WTC11 (cell line): Measurements from ENCODE around the gene PDE11A. TPM values are rescaled to one million over a fixed set of nuclear protein-coding genes. Genes with fewer than 3 reads are reported as not detected.

Source experiments
- ATAC-seq: fragments of 200-7000 bp; cut with Tn5 transposase; 2 replicates; pipeline ENCODE4 v1.10.0; 2021; ENCODE audit warnings: mild to moderate bottlenecking, moderate library complexity
- CTCF ChIA-PET: fragments of 300-600 bp; sonication (Branson Sonifier 250); formaldehyde crosslinking; loops from one replicate; lab custom pipeline; 2021; ENCODE audit warnings: antibody characterized with exemption; lab: Charles Lee
- POLR2A ChIA-PET: fragments of 350-600 bp; sonication (Branson Sonifier 250); formaldehyde crosslinking; loops from one replicate; lab custom pipeline; 2021; ENCODE audit warnings: antibody characterized with exemption; lab: Charles Lee
- DNase-seq: peaks from one replicate; pipeline ENCODE4 v3.0.0; 2021; ENCODE audit warnings: low spot score
- H3K27ac Mint-ChIP-seq: 2 replicates; pipeline ENCODE4 v1.8.0; 2021; ENCODE audit warnings: mixed read lengths
- H3K27me3 Mint-ChIP-seq: 2 replicates; pipeline ENCODE4 v1.8.0; 2021; ENCODE audit warnings: low read depth, mild to moderate bottlenecking, moderate library complexity, mixed read lengths
- H3K36me3 Mint-ChIP-seq: 2 replicates; pipeline ENCODE4 v1.8.0; 2021; ENCODE audit warnings: mixed read lengths
- H3K4me1 Mint-ChIP-seq: 2 replicates; pipeline ENCODE4 v1.8.0; 2022; ENCODE audit warnings: mixed read lengths
- H3K4me3 Mint-ChIP-seq: 2 replicates; pipeline ENCODE4 v1.8.0; 2021; ENCODE audit warnings: mild to moderate bottlenecking, moderate library complexity, mixed read lengths
- H3K9me3 Mint-ChIP-seq: 2 replicates; pipeline ENCODE4 v1.8.0; 2021; ENCODE audit warnings: mixed read lengths
- CREB1 ChIP-seq: sonication (generic); formaldehyde crosslinking; IDR thresholded peaks from 2 replicates; pipeline ENCODE4 v1.8.0; 2023; ENCODE audit warnings: mild to moderate bottlenecking, missing genetic modification reagents
- ETV6 ChIP-seq: sonication (generic); formaldehyde crosslinking; IDR thresholded peaks from 2 replicates; pipeline ENCODE4 v1.8.1; 2022; ENCODE audit warnings: mild to moderate bottlenecking, missing genetic modification reagents
- FOXJ3 ChIP-seq: sonication (generic); formaldehyde crosslinking; IDR thresholded peaks from 2 replicates; pipeline ENCODE4 v1.9.0; 2021; ENCODE audit warnings: missing genetic modification reagents, mild to moderate bottlenecking, borderline replicate concordance
- FOXP1 ChIP-seq: sonication (generic); formaldehyde crosslinking; IDR thresholded peaks from 2 replicates; pipeline ENCODE4 v1.8.0; 2022; ENCODE audit warnings: missing genetic modification reagents, mild to moderate bottlenecking, moderate library complexity, borderline replicate concordance
- GABPB1 ChIP-seq: sonication (generic); formaldehyde crosslinking; IDR thresholded peaks from 2 replicates; pipeline ENCODE4 v1.8.1; 2023; ENCODE audit warnings: mild to moderate bottlenecking, missing genetic modification reagents
- JAZF1 ChIP-seq: fragments of 250-450 bp; sonication (Bioruptor Pico); IDR thresholded peaks from 2 replicates; pipeline ENCODE4 v1.9.0; 2021; ENCODE audit warnings: moderate library complexity, mild to moderate bottlenecking, inconsistent platforms
- KAT7 ChIP-seq: sonication (generic); formaldehyde crosslinking; IDR thresholded peaks from 2 replicates; pipeline ENCODE4 v1.8.1; 2023; ENCODE audit warnings: missing genetic modification reagents, mild to moderate bottlenecking, borderline replicate concordance
- MYBL2 ChIP-seq: sonication (generic); formaldehyde crosslinking; IDR thresholded peaks from 2 replicates; pipeline ENCODE4 v1.8.1; 2023; ENCODE audit warnings: mild to moderate bottlenecking, moderate library complexity, missing genetic modification reagents
- OVOL2 ChIP-seq: fragments of 250-450 bp; sonication (Bioruptor Pico); IDR thresholded peaks from 2 replicates; pipeline ENCODE4 v1.9.0; 2021; ENCODE audit warnings: mild to moderate bottlenecking, borderline replicate concordance
- SMAD4 ChIP-seq: sonication (generic); formaldehyde crosslinking; IDR thresholded peaks from 2 replicates; pipeline ENCODE4 v1.8.0; 2022; ENCODE audit warnings: mild to moderate bottlenecking, missing genetic modification reagents
- ZNF138 ChIP-seq: sonication (generic); formaldehyde crosslinking; conservative IDR thresholded peaks from 2 replicates; pipeline ENCODE4 v1.8.1; 2022; ENCODE audit warnings: mild to moderate bottlenecking, moderate library complexity, missing genetic modification reagents
- ZNF219 ChIP-seq: sonication (generic); formaldehyde crosslinking; IDR thresholded peaks from 2 replicates; pipeline ENCODE4 v1.8.0; 2023; ENCODE audit warnings: missing genetic modification reagents, mild to moderate bottlenecking, borderline replicate concordance
- ZNF423 ChIP-seq: fragments of 250-450 bp; sonication (Bioruptor Pico); IDR thresholded peaks from 2 replicates; pipeline ENCODE4 v2.1.2; 2022; ENCODE audit warnings: mild to moderate bottlenecking, moderate library complexity
- total RNA-seq: library from RNA; stranded (reverse); gene quantifications from 3 replicates; pipeline ENCODE4 v1.2.3, GENCODE V29; 2021
- TF ChIP-seq, protein P1 (sequence below): sonication (generic); formaldehyde crosslinking; IDR thresholded peaks from 2 replicates; pipeline ENCODE4 v1.8.1; 2022; ENCODE audit warnings: missing genetic modification reagents, borderline replicate concordance
- TF ChIP-seq, protein P2 (sequence below): fragments of 250-450 bp; sonication (Bioruptor Pico); IDR thresholded peaks from 2 replicates; pipeline ENCODE4 v1.9.0; 2021; ENCODE audit warnings: moderate library complexity, mild to moderate bottlenecking, inconsistent platforms, borderline replicate concordance
- TF ChIP-seq, protein P3 (sequence below): sonication (generic); formaldehyde crosslinking; IDR thresholded peaks from 2 replicates; pipeline ENCODE4 v1.8.0; 2023; ENCODE audit warnings: mild to moderate bottlenecking, missing genetic modification reagents
- TF ChIP-seq, protein P4 (sequence below): sonication (generic); formaldehyde crosslinking; IDR thresholded peaks from 2 replicates; pipeline ENCODE4 v1.8.0; 2022; ENCODE audit warnings: mild to moderate bottlenecking, missing genetic modification reagents
- TF ChIP-seq, protein P5 (sequence below): sonication (generic); formaldehyde crosslinking; IDR thresholded peaks from 2 replicates; pipeline ENCODE4 v1.8.1; 2023; ENCODE audit warnings: mild to moderate bottlenecking, missing genetic modification reagents, moderate library complexity
- TF ChIP-seq, protein P6 (sequence below): sonication (generic); formaldehyde crosslinking; IDR thresholded peaks from 2 replicates; pipeline ENCODE4 v1.8.0; 2023; ENCODE audit warnings: missing genetic modification reagents
- TF ChIP-seq, protein P7 (sequence below): sonication (generic); formaldehyde crosslinking; IDR thresholded peaks from 2 replicates; pipeline ENCODE4 v1.8.1; 2023; ENCODE audit warnings: mild to moderate bottlenecking, missing genetic modification reagents, moderate library complexity

Gene PDE11A
- total RNA-seq, 1 experiment from 2014 or later: 0.13 TPM

DNA sequence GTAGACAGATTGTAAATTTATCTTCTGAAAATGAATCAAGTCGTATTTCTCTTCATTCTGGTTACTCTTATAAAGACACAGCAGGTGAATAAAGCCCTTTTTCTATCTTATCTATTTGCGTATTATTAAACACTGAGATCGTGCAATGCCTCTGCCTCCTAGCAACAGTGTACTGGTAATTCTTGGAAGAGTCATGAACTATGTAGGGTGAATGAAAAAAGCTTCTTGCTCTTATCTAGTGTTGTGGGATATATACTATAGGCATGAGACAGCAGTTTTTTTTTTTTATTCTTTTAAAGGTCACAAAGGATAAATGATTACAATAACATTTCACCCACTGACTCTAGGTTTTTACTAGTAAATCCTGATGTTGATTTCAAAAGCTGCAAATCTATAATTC, 324.2 kb downstream of the PDE11A start:
- H3K27me3 Mint-ChIP-seq: peaks cover 80% of the 10 kb centered on the region
- CTCF ChIA-PET: no interaction called here
- no peaks in the 10 kb centered on the region for H3K9me3 Mint-ChIP-seq
- peaks cover 9% of the 10 kb centered on the region for H3K4me1 Mint-ChIP-seq
- no peak for ATAC-seq
- no peak for DNase-seq
- H3K27ac Mint-ChIP-seq: no peak overlapping the region
- H3K36me3 Mint-ChIP-seq: no peaks in the 10 kb centered on the region
- POLR2A ChIA-PET: no interaction called here
- no peak for TF ChIP-seq FOXJ3
- TF ChIP-seq, protein P1, sequence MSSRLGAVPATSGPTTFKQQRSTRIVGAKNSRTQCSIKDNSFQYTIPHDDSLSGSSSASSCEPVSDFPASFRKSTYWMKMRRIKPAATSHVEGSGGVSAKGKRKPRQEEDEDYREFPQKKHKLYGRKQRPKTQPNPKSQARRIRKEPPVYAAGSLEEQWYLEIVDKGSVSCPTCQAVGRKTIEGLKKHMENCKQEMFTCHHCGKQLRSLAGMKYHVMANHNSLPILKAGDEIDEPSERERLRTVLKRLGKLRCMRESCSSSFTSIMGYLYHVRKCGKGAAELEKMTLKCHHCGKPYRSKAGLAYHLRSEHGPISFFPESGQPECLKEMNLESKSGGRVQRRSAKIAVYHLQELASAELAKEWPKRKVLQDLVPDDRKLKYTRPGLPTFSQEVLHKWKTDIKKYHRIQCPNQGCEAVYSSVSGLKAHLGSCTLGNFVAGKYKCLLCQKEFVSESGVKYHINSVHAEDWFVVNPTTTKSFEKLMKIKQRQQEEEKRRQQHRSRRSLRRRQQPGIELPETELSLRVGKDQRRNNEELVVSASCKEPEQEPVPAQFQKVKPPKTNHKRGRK: no peak
- no peak for TF ChIP-seq GABPB1 (CRISPR knock-in tag)
- no peak for TF ChIP-seq OVOL2
- no peak for TF ChIP-seq ZNF138 (CRISPR knock-in tag)
- TF ChIP-seq, protein P2, sequence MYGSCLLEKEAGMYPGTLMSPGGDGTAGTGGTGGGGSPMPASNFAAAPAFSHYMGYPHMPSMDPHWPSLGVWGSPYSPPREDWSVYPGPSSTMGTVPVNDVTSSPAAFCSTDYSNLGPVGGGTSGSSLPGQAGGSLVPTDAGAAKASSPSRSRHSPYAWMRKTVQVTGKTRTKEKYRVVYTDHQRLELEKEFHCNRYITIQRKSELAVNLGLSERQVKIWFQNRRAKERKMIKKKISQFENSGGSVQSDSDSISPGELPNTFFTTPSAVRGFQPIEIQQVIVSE (CRISPR knock-in tag): no peak
- TF ChIP-seq, protein P3, sequence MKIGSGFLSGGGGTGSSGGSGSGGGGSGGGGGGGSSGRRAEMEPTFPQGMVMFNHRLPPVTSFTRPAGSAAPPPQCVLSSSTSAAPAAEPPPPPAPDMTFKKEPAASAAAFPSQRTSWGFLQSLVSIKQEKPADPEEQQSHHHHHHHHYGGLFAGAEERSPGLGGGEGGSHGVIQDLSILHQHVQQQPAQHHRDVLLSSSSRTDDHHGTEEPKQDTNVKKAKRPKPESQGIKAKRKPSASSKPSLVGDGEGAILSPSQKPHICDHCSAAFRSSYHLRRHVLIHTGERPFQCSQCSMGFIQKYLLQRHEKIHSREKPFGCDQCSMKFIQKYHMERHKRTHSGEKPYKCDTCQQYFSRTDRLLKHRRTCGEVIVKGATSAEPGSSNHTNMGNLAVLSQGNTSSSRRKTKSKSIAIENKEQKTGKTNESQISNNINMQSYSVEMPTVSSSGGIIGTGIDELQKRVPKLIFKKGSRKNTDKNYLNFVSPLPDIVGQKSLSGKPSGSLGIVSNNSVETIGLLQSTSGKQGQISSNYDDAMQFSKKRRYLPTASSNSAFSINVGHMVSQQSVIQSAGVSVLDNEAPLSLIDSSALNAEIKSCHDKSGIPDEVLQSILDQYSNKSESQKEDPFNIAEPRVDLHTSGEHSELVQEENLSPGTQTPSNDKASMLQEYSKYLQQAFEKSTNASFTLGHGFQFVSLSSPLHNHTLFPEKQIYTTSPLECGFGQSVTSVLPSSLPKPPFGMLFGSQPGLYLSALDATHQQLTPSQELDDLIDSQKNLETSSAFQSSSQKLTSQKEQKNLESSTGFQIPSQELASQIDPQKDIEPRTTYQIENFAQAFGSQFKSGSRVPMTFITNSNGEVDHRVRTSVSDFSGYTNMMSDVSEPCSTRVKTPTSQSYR (CRISPR knock-in tag): no peak
- TF ChIP-seq ZNF423 (CRISPR knock-in tag): no peak
- no peak for TF ChIP-seq FOXP1
- TF ChIP-seq SMAD4 (CRISPR knock-in tag): no peak
- TF ChIP-seq ZNF219: no peak
- no peak for TF ChIP-seq ETV6
- no peak for TF ChIP-seq KAT7 (CRISPR knock-in tag)
- TF ChIP-seq, protein P4, sequence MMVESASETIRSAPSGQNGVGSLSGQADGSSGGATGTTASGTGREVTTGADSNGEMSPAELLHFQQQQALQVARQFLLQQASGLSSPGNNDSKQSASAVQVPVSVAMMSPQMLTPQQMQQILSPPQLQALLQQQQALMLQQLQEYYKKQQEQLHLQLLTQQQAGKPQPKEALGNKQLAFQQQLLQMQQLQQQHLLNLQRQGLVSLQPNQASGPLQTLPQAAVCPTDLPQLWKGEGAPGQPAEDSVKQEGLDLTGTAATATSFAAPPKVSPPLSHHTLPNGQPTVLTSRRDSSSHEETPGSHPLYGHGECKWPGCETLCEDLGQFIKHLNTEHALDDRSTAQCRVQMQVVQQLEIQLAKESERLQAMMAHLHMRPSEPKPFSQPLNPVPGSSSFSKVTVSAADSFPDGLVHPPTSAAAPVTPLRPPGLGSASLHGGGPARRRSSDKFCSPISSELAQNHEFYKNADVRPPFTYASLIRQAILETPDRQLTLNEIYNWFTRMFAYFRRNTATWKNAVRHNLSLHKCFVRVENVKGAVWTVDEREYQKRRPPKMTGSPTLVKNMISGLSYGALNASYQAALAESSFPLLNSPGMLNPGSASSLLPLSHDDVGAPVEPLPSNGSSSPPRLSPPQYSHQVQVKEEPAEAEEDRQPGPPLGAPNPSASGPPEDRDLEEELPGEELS (CRISPR knock-in tag): no peak
- H3K4me3 Mint-ChIP-seq: no peak overlapping the region

DNA sequence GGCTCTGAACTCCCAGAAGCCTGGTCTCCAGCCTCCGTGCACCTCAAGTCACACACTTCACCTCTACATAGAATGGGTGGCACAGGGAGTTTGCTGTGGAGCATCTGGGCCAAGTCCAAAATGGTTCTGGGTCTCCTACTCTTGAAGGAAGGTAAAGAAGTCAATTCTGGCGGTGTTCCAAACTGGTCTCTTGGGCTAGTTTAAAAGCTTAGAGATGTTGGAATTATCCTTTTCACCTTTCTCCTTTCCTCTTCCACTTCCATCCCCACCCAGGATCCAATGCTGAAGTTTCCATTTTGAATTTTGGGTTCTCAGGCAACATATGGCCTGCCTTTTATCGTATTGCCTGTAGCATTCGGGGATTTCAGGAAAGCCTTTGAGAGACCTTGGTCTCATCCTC, 325.2 kb downstream of the PDE11A start:
- Mint-ChIP-seq H3K27me3 (peaks cover 83% of the 10 kb centered on the region), H3K36me3 (no peaks in the 10 kb centered on the region), H3K9me3 (no peaks in the 10 kb centered on the region), H3K4me1 (peaks cover 4% of the 10 kb centered on the region; the same call in 1 of the 2 replicates), H3K4me3 (no peak overlapping the region), H3K27ac (no peak overlapping the region)
- POLR2A ChIA-PET: no interaction called here
- no peak for DNase-seq
- TF ChIP-seq, protein P5, sequence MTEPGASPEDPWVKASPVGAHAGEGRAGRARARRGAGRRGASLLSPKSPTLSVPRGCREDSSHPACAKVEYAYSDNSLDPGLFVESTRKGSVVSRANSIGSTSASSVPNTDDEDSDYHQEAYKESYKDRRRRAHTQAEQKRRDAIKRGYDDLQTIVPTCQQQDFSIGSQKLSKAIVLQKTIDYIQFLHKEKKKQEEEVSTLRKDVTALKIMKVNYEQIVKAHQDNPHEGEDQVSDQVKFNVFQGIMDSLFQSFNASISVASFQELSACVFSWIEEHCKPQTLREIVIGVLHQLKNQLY: no peak
- TF ChIP-seq FOXJ3 (no peak), OVOL2 (no peak), CREB1 (no peak), MYBL2 (CRISPR knock-in tag) (no peak), JAZF1 (CRISPR knock-in tag) (no peak), ETV6 (no peak)
- TF ChIP-seq, protein P6, sequence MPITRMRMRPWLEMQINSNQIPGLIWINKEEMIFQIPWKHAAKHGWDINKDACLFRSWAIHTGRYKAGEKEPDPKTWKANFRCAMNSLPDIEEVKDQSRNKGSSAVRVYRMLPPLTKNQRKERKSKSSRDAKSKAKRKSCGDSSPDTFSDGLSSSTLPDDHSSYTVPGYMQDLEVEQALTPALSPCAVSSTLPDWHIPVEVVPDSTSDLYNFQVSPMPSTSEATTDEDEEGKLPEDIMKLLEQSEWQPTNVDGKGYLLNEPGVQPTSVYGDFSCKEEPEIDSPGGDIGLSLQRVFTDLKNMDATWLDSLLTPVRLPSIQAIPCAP: no peak
- TF ChIP-seq, protein P7, sequence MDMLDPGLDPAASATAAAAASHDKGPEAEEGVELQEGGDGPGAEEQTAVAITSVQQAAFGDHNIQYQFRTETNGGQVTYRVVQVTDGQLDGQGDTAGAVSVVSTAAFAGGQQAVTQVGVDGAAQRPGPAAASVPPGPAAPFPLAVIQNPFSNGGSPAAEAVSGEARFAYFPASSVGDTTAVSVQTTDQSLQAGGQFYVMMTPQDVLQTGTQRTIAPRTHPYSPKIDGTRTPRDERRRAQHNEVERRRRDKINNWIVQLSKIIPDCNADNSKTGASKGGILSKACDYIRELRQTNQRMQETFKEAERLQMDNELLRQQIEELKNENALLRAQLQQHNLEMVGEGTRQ (CRISPR knock-in tag): no peak
- CTCF ChIA-PET: no interaction called here
- no peak for ATAC-seq
